Suppressor macrophage treated with lipopolysaccharide for 4 hours (primary cell): Measurements from ENCODE around the gene P2RY4.
"Not testable (repeated sequence)": the region's sequence is repeated elsewhere in the genome, so short reads cannot be mapped to it uniquely, and the experiment has no call there.

Experiments used
- DNase-seq: peaks from one replicate; pipeline ENCODE4 v3.0.0-alpha.2; 2020

The P2RY4 gene

GRCh38 chrX:70260104-70260503 is at the start of gene P2RY4:
Gene P2RY4, minus strand, starts transcription at chrX:70260204. Its CDS starts 580 bp downstream, at chrX:70259624.
- no peak for DNase-seq

GRCh38 chrX:70301716-70302115 is 41.7 kb upstream of the P2RY4 start:
- no peak for DNase-seq

DNA sequence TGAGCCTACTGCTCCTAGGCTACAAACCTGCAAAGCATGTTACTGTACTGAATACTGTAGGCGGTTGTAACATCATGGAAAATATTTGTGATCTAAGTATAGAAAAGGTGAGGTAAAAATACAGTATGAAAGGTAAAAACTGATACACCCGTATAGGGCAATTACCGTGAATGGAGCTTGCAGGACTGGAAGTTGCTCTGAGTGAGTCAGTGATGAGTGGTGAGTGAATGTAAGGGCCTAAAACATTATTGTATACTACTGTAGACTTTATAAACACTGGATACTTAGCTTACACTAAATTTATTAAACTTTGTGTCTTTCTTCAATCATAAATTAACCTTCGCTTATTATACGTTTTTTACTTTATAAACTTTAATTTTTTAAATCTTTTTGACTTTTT is 33.6 kb upstream of the P2RY4 start:
- DNase-seq = no peak

GRCh38 chrX:70292788-70293187 is 32.8 kb upstream of the P2RY4 start:
- DNase-seq = no peak

GRCh38 chrX:70289793-70290770 is 30.1 kb upstream of the P2RY4 start, which contains the start of the genes KIF4A and PDZD11:
Gene KIF4A, plus strand, starts transcription at chrX:70290104. Its CDS starts 355 bp downstream, at chrX:70290459.
Gene PDZD11, minus strand, starts transcription at chrX:70289927. Its CDS starts 586 bp downstream, at chrX:70289341.
- DNase-seq = peak; percentile 85

DNA sequence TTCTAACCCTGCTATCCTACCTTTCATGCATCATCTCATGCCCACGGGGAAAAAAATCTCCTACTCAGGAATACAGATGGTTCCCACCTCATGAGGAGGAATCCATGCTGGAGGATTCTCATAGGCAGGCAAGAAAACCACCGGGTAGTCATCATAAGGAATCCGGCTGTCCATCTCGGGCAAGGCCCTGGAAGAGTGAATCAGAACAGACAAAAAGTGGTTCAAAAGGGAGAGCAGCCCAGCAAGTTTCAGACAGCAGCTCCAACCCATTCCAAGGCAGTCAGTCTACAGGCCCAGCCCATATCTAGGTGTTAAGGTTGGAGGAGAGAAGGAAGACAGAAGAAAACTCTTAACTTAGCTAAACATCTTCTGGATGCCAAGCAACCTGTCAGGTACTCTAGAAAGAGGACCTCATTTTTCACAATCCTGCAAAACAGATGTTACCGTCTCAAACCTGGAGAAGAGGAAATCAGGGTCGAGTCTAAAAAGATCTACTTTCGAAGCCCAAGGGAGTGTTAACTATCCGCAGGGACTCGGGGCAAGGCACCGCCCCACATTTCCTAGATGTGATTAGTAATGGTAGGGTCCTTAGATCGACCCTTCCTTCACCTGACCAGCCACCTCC is 29.3 kb upstream of the P2RY4 start:
- DNase-seq = no peak

DNA sequence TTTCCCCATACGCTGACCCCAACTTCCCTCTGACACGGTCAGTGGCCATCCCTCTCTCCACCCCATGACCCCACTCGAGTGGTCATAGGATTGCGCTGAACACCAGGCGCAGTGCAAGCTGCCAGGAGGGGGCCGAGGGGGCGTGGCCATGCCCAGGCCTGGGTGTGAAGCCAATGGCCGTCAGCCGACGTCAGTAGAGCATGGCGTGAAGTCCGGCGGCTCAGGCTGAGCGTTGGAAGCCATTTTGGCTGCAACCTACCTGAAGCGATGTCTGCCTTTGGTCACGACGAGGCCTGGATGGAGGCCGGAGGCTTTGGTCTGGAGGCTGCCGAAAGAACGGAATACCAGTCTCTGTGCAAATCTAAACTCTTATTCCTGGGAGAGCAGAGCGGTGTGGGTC is 21.9 kb upstream of the P2RY4 start, which contains the start of gene RAB41:
TSS of gene RAB41 (plus strand) at position 222 of the 400 bp plus-strand sequence. CDS start at position 268, 46 bp downstream.
- no peak for DNase-seq

- DNase-seq = no peak
Observed at GRCh38 chrX:70280573-70280972, 20.6 kb upstream of the P2RY4 start.

- no peak for DNase-seq
Observed at GRCh38 chrX:70279081-70279480, 19.1 kb upstream of the P2RY4 start.

- DNase-seq = not testable (repeated sequence)
Observed at GRCh38 chrX:70274029-70274428, 14.0 kb upstream of the P2RY4 start.

DNA sequence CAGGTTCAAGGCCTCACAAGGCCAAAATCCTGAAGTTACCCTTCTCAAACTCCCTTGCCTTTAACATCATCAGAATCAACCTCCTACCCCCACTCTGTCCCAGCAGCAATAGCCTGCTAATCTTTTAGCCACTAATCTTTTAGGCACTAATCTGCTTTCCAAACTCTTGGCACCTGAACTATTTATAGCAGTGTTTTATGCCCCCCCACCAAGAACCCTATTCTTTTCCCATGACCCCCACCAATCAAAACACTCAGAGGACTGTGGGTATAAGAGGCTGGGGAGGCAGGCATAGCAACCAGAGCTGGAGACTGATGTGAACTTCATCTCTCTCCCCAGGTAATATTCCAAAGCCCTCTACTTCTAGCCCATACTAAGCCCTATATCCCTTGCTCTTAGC is 8.0 kb upstream of the P2RY4 start, which contains the start of gene ARR3:
TSS of gene ARR3 (plus strand) at position 301 of the 400 bp plus-strand sequence. CDS start 1,052 bp downstream, outside the sequence.
- DNase-seq = no peak

DNA sequence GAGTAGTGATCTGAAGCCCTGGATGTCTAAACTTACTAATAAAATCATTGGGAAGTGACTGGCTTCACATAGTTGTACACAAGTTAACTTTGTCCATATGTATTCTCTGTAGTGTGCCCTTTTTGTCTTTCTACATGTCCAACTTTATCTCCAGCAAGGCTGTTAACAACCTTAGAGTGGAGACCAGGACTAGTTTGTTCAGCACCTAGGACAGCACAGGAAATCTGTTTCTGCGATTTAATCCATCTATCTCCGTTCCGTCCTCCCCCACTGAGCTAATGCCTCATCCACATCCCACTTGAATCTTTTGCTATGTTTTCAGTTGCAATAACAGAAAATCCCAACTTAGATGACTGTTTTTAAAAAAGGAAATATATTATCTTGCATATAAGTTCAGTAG is 4.8 kb upstream of the P2RY4 start:
- DNase-seq = no peak

DNA sequence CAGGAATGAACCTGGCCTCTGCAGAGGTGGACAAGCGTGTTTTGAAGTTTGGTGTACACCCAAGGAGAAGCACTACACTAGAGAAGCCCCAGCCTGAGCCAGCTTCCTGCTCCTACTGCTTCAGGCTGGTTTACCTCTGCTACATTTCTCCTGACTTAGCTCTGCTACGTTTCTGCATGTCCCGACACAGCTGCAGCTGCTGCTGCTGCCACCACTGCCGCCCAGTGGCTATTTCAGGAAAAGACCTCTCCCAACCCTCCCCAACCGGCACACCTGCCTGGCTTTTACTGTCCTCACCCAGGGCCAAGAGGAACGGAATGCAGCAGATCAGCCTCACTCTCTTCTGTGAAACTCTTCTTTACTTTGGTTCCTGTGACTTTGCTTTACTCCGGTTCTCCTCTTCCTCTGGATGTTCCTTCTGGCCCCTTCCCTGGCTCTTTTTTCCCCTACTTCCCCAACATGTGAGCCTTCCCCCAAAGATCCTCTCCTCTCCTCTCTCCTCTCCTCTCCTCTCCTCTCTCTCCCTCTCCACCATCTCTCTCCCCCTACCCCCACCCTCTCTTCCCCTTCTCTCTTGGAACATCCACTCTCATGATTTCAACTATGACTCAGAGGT is 3.1 kb upstream of the P2RY4 start:
- DNase-seq = peak; percentile 1

- DNase-seq = no peak
Observed at GRCh38 chrX:70257423-70258288, 2.3 kb downstream of the P2RY4 start.

DNA sequence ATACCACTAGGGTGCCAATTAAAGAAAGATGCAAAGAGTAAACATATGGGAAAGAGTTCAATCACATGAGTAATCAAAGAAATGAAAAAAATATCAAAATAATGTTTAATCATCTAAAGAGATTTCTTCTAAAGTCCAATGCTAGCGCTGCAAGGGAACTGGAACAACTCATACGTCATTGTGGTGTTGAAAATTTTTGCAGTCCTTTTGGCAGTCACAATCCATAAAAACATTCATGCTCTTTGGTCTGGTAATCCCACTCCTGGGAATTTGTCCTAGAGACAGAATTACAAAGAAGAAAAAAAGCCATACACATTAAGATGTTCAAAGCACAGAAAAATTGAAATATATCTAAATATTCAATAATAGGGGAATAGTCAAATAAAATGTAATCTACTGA is 4.6 kb downstream of the P2RY4 start:
- DNase-seq = no peak

DNA sequence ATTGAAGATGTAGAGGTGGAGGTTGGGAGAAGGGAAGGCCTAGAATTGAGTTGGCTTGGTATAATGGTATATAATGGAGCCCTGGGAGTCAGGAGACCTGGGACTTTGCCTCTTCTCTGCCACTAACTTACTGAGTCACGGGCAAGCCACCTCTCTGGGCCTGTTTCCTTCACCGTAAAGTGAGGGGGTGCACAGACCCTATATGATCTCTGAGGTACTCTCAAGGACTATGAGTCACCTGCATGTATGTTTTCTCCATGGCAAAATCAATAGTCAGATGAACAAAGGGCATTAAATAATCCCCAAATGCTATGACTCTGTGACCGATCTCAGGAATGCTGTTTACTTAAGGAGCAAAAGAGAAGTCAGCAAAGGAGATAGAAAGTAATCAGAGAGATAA is 5.1 kb downstream of the P2RY4 start:
- no peak for DNase-seq

- no peak for DNase-seq
Observed at GRCh38 chrX:70254063-70254400, 6.0 kb downstream of the P2RY4 start.

DNA sequence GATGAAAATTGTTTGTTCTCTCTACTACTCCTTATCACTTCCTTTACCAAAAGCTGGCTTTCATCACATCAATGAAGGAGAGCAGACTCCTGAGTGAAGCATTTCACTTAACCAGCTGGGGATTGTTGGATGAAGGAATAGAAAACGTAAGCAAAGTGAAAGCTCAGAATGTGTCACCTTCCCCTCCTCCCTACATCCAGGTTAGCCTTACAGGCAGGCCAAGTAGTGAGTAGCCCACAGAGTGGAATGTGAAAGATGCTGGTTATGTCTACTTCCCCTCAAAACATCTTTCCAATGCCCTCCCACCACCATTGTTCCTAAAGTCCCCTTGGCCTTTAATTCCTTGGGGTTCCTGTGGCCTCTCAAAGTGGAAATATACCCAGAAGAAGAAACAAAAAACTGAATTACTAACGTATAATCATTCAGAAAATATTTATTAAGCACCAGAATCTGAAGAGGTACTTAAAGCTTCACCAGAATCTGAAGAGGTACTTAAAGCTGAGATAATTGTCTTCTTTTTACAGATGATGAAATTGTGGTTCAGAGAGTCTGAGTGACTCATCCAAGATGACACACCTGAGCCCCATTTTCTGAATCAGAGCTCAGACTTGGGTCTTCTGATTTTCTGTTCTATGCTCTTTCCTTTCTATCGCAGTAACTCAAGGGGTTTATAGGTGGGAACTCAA is 6.5 kb downstream of the P2RY4 start:
- no peak for DNase-seq

DNA sequence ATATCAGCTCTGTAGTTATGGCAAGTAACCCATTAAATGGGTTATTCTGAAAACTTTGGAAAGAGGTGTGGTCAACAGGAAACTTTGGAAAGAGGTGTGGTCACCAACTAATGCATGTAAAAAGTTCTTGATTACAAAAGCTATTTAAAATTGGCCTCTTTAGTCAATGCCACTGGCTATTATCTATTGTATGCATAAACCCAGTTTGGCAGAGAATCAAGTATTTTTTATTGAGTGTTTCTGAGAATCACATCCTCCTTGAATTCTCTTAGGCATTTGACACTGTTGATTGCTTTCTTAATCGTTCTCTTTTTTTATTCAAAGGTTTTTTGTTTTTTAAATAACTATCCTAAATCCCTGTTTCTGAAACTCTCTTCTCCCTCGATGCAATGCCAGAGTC is 7.5 kb downstream of the P2RY4 start:
- no peak for DNase-seq

DNA sequence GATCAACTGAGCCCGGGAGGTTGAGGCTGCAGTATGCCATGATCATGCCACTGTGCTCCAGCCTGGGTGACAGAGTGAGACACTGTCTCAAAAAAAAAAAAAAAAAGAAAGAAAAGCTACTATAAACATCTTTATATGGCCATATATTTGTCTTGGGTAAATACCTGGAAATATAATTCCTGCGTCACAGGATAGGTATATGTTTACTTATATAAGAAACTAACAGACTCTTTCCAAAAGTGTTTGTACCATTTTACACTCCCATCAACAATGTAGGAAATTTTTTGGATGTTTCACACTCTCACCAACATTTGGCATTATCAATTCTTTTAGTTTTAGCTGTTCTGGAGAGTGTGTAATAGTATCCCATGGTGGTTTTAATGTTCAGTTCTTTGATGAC is 12.8 kb downstream of the P2RY4 start:
- DNase-seq = no peak

GRCh38 chrX:70244881-70245280 is 15.1 kb downstream of the P2RY4 start:
- no peak for DNase-seq

- DNase-seq = not testable (repeated sequence)
Observed at GRCh38 chrX:70243601-70244000, 16.4 kb downstream of the P2RY4 start.
